K562 (cell line): ENCODE data around the gene MLX. TPM values are rescaled to one million over a fixed set of nuclear protein-coding genes. Genes with fewer than 3 reads are reported as not detected.

Source experiments
- ASH1L ChIP-seq: fragments of 450-650 bp; IDR thresholded peaks from 2 replicates; pipeline ENCODE4 v1.6.1; 2018; ENCODE audit warnings: borderline replicate concordance, mild to moderate bottlenecking, low read depth; ENCODE audit not compliant: partially characterized antibody
- CBFA2T3 ChIP-seq: fragments of 450-650 bp; IDR thresholded peaks from 2 replicates; pipeline ENCODE4 v1.6.1; 2017
- CTBP1 ChIP-seq: fragments of 450-650 bp; IDR thresholded peaks from 2 replicates; pipeline ENCODE4 v1.6.1; 2016; ENCODE audit warnings: borderline replicate concordance
- E2F4 ChIP-seq: sonication (generic); formaldehyde crosslinking; IDR thresholded peaks from 2 replicates; pipeline ENCODE4 v1.8.0; 2022; ENCODE audit warnings: mild to moderate bottlenecking, low read depth, missing genetic modification reagents
- FOXJ2 ChIP-seq: fragments of 200-800 bp; sonication (Bioruptor generic); IDR thresholded peaks from 2 replicates; pipeline ENCODE4 v1.6.1; 2016; ENCODE audit warnings: missing genetic modification characterization, missing compliant biosample characterization
- FOXK2 ChIP-seq, 2 experiments: fragments of 450-650 bp; IDR thresholded peaks in 1 of 2; conservative IDR thresholded peaks in 1 of 2; 2 replicates each; pipeline ENCODE4 v1.6.1; 2016; ENCODE audit warnings: low read depth in 2 of 2, mild to moderate bottlenecking in 1 of 2
- MAFG ChIP-seq: fragments of 450-650 bp; conservative IDR thresholded peaks from 2 replicates; pipeline ENCODE4 v1.6.1; 2016; ENCODE audit warnings: missing genetic modification characterization, missing compliant biosample characterization
- MCM5 ChIP-seq: fragments of 450-650 bp; IDR thresholded peaks from 2 replicates; pipeline ENCODE4 v1.6.1; 2016; ENCODE audit warnings: low read depth
- MEIS2 ChIP-seq: fragments of 450-650 bp; IDR thresholded peaks from 2 replicates; pipeline ENCODE4 v1.6.1; 2014; ENCODE audit warnings: mild to moderate bottlenecking; ENCODE audit not compliant: partially characterized antibody
- NFE2L1 ChIP-seq: fragments of 450-650 bp; IDR thresholded peaks from 2 replicates; pipeline ENCODE4 v1.6.1; 2016; ENCODE audit warnings: missing genetic modification characterization, low read depth, mild to moderate bottlenecking, missing compliant biosample characterization, moderate library complexity, borderline replicate concordance
- POLR2G ChIP-seq: fragments of 200-400 bp; formaldehyde crosslinking; IDR thresholded peaks from 2 replicates; pipeline ENCODE4 v1.6.1; 2017; ENCODE audit warnings: low read depth, mild to moderate bottlenecking, antibody characterized with exemption, low read length, moderate library complexity
- SNIP1 ChIP-seq: fragments of 450-650 bp; IDR thresholded peaks from 2 replicates; pipeline ENCODE4 v1.7.1; 2017; ENCODE audit warnings: low read depth, mild to moderate bottlenecking
- SOX6 ChIP-seq: fragments of 450-650 bp; IDR thresholded peaks from 2 replicates; pipeline ENCODE4 v1.6.1; 2014; ENCODE audit warnings: mild to moderate bottlenecking
- SP1 ChIP-seq: sonication (generic); formaldehyde crosslinking; IDR thresholded peaks from 2 replicates; pipeline ENCODE4 v1.8.1; 2022; ENCODE audit warnings: mild to moderate bottlenecking, missing genetic modification reagents
- TAF1 ChIP-seq: IDR thresholded peaks from 2 replicates; pipeline ENCODE4 v1.6.1; 2011; ENCODE audit warnings: mild to moderate bottlenecking, low read length, moderate library complexity; ENCODE audit not compliant: insufficient read depth, control insufficient read depth, severe bottlenecking; ENCODE audit errors: extremely low read depth
- TFAP4 ChIP-seq: sonication (generic); formaldehyde crosslinking; IDR thresholded peaks from 2 replicates; pipeline ENCODE4 v1.8.0; 2022; ENCODE audit warnings: missing genetic modification reagents, mild to moderate bottlenecking, moderate library complexity, borderline replicate concordance
- TRIM25 ChIP-seq: fragments of 450-650 bp; IDR thresholded peaks from 2 replicates; pipeline ENCODE4 v1.7.0; 2016; ENCODE audit warnings: borderline replicate concordance
- TSC22D4 ChIP-seq: fragments of 450-650 bp; IDR thresholded peaks from 2 replicates; pipeline ENCODE4 v1.6.1; 2016; ENCODE audit warnings: missing genetic modification characterization, missing biosample characterization, control low read depth
- ZNF174 ChIP-seq: fragments of 250-450 bp; sonication (Bioruptor Pico); IDR thresholded peaks from 2 replicates; pipeline ENCODE4 v1.4.0; 2020; ENCODE audit warnings: mild to moderate bottlenecking
- ZNF175 ChIP-seq: fragments of 200-800 bp; sonication (Bioruptor generic); IDR thresholded peaks from 2 replicates; pipeline ENCODE4 v1.6.1; 2016; ENCODE audit warnings: low read depth, mild to moderate bottlenecking, missing genetic modification characterization, missing compliant biosample characterization
- ZNF384 ChIP-seq: IDR thresholded peaks from 2 replicates; pipeline ENCODE4 v1.6.1; 2012; ENCODE audit warnings: low read depth, low read length, improper control_type of control experiment
- ZNF766 ChIP-seq: fragments of 200-800 bp; sonication (Bioruptor generic); conservative IDR thresholded peaks from 2 replicates; pipeline ENCODE4 v1.6.1; 2016; ENCODE audit warnings: missing genetic modification characterization, missing compliant biosample characterization
- ZNF778 ChIP-seq: fragments of 450-650 bp; formaldehyde crosslinking; IDR thresholded peaks from 2 replicates; pipeline ENCODE4 v1.4.0; 2020; ENCODE audit warnings: mild to moderate bottlenecking, moderate library complexity
- ZSCAN29 ChIP-seq: fragments of 450-650 bp; IDR thresholded peaks from 2 replicates; pipeline ENCODE4 v1.6.1; 2017
- polyA plus RNA-seq, 8 experiments: library from polyadenylated mRNA; depleted of rRNA in 4 of 8; stranded (reverse) in 5 of 8; unstranded in 3 of 8; fragments of >200 nt; fragmentation: Nextera tagmentation in 2 of 8; fragmentation: Illumina TruSeq in 1 of 8; extraction: Ambion mirVana in 2 of 8; extraction: Trizol in 1 of 8; gene quantifications; 2 replicates each; pipeline versions ENCODE4 v1.2.1 to v1.2.3, GENCODE V29; 2011 to 2014; ENCODE audit warnings: inconsistent platforms in 1 of 8, missing spikeins in 1 of 8
- total RNA-seq, 7 experiments: library from RNA; depleted of rRNA in 6 of 7; stranded (reverse); fragments of >200 nt in 6 of 7; fragmentation: Illumina TruSeq in 2 of 7; extraction: Trizol in 2 of 7; gene quantifications; 2 replicates each; pipeline versions ENCODE4 v1.2.1 to v1.2.3, GENCODE V29; 2011 to 2021; ENCODE audit warnings: low replicate concordance in 1 of 7

MLX gene
- total and polyA plus RNA-seq, 9 of the 15 experiments (the other 6 are each of a cell fraction or from before 2014, with no cell fraction given) = 42.9 to 100 (median 58.9) TPM

GRCh38 chr17:42554250-42555121 lies 12.4 kb upstream of the MLX start (continued):
- TF ChIP-seq TFAP4 (CRISPR knock-in tag) = peak; percentile 76; the same call in 1 of the 2 replicates
- TF ChIP-seq CBFA2T3 = no peak
- no peak for TF ChIP-seq MEIS2
- TF ChIP-seq TSC22D4 = no peak
- TF ChIP-seq ZNF384 = no peak
- no peak for TF ChIP-seq SOX6
- no peak for TF ChIP-seq MCM5
- TF ChIP-seq CTBP1 = peak; percentile 76
- peak; percentile 89 for TF ChIP-seq POLR2G
- no peak for TF ChIP-seq NFE2L1 (tag)
- TF ChIP-seq TRIM25 = no peak
- TF ChIP-seq ZNF766 (CRISPR knock-in tag) = no peak
- TF ChIP-seq FOXJ2 = no peak
- TF ChIP-seq ZNF174 (CRISPR knock-in tag) = no peak
- TF ChIP-seq ZSCAN29 = no peak
- no peak for TF ChIP-seq E2F4 (CRISPR knock-in tag)
- TF ChIP-seq SP1 (CRISPR knock-in tag) = peak; percentile 51; the same call in 1 of the 2 replicates
- TF ChIP-seq TAF1 = peak; percentile 49
- no peak for TF ChIP-seq ASH1L
- TF ChIP-seq ZNF778 = no peak
- no peak for TF ChIP-seq ZNF175 (CRISPR knock-in tag)
- TF ChIP-seq SNIP1 = no peak
- no peak for TF ChIP-seq FOXK2 (conservative IDR thresholded peaks at IDR 0.05 in 1 of 2, IDR thresholded peaks at IDR 0.05 in 1 of 2; ENCODE audit: low read depth in 2 of 2)
- TF ChIP-seq MAFG (tag) = no peak
